IMR-90 (cell line): ENCODE results near the gene TAOK1. TPM values are rescaled to one million over a fixed set of nuclear protein-coding genes. Genes with fewer than 3 reads are reported as not detected.

Source experiments
- ATAC-seq: fragments of 200-7000 bp; cut with Tn5 transposase; 2 replicates; pipeline ENCODE4 v1.9.1; 2020; ENCODE audit warnings: low read depth, mild to moderate bottlenecking, moderate library complexity
- BruUV-seq: library from RNA; stranded (reverse); fragments of 400-500 nt; replicated peaks from 2 replicates; lab custom pipeline; 2021; lab: Mats Ljungman, UMichigan
- CTCF ChIA-PET: fragments of 300-600 bp; formaldehyde crosslinking; extraction: SDS; loops from one replicate; lab custom pipeline; 2021; ENCODE audit warnings: antibody characterized with exemption; lab: Yijun Ruan, JAX
- POLR2A ChIA-PET: fragments of 300-600 bp; sonication (Branson Sonifier 250); formaldehyde crosslinking; loops from one replicate; lab custom pipeline; 2022; ENCODE audit warnings: antibody characterized with exemption; ENCODE audit not compliant: unreplicated experiment; lab: Charles Lee
- DNase-seq: peaks from one replicate; pipeline ENCODE4 v3.0.0; 2013
- H2AFZ ChIP-seq: replicated peaks from 2 replicates; pipeline ENCODE3; 2013; ENCODE audit warnings: low read length, mild to moderate bottlenecking; ENCODE audit not compliant: poor library complexity
- H2AK5ac ChIP-seq: 2 replicates; pipeline ENCODE4 v1.6.1; 2013; ENCODE audit warnings: low read depth, low read length, inconsistent platforms
- H2AK9ac ChIP-seq: replicated peaks from 2 replicates; pipeline ENCODE3; 2013; ENCODE audit warnings: mild to moderate bottlenecking, low read depth, low read length, moderate library complexity; ENCODE audit not compliant: poor library complexity
- H2BK120ac ChIP-seq: 2 replicates; pipeline ENCODE4 v1.6.1; 2013; ENCODE audit warnings: low read depth, low read length, inconsistent platforms
- H2BK15ac ChIP-seq: 3 replicates; pipeline ENCODE4 v1.6.1; 2013; ENCODE audit warnings: low read depth, low read length, inconsistent platforms
- H2BK20ac ChIP-seq: 2 replicates; pipeline ENCODE4 v1.6.1; 2013; ENCODE audit warnings: low read depth, mild to moderate bottlenecking, inconsistent platforms, low read length, moderate library complexity
- H2BK5ac ChIP-seq: 2 replicates; pipeline ENCODE4 v1.6.1; 2013; ENCODE audit warnings: mild to moderate bottlenecking, low read depth, low read length, inconsistent platforms; ENCODE audit not compliant: poor library complexity, severe bottlenecking
- H3K14ac ChIP-seq: replicated peaks from 2 replicates; pipeline ENCODE4 v1.6.1; 2013; ENCODE audit warnings: low read depth, low read length, inconsistent platforms
- H3K18ac ChIP-seq: 2 replicates; pipeline ENCODE4 v1.6.1; 2013; ENCODE audit warnings: low read depth, low read length, control low read depth
- H3K23ac ChIP-seq: 2 replicates; pipeline ENCODE4 v1.6.1; 2013; ENCODE audit warnings: low read depth, low read length, inconsistent platforms
- H3K27ac ChIP-seq: 2 replicates; pipeline ENCODE4 v1.5.1; 2013; ENCODE audit warnings: mild to moderate bottlenecking, control low read depth, low read length; ENCODE audit not compliant: insufficient read depth
- H3K27me3 ChIP-seq: 2 replicates; pipeline ENCODE4 v1.6.1; 2013; ENCODE audit warnings: low read length; ENCODE audit not compliant: control insufficient read depth, insufficient read depth
- H3K36me3 ChIP-seq: 2 replicates; pipeline ENCODE4 v1.6.1; 2013; ENCODE audit warnings: low read length, mixed read lengths; ENCODE audit not compliant: control insufficient read depth, insufficient read depth
- H3K4ac ChIP-seq: 2 replicates; pipeline ENCODE4 v1.6.1; 2013; ENCODE audit warnings: low read depth, low read length, inconsistent platforms
- H3K4me1 ChIP-seq: 2 replicates; pipeline ENCODE4 v1.6.1; 2013; ENCODE audit warnings: low read length, mixed read lengths; ENCODE audit not compliant: control insufficient read depth, insufficient read depth
- H3K4me2 ChIP-seq: 2 replicates; pipeline ENCODE4 v1.6.1; 2013; ENCODE audit warnings: low read depth, mild to moderate bottlenecking, control low read depth, low read length, moderate library complexity
- H3K4me3 ChIP-seq: 2 replicates; pipeline ENCODE4 v1.5.1; 2013; ENCODE audit warnings: low read depth, mild to moderate bottlenecking, control low read depth, low read length, moderate library complexity; ENCODE audit not compliant: insufficient read depth
- H3K56ac ChIP-seq: 2 replicates; pipeline ENCODE4 v1.6.1; 2013; ENCODE audit warnings: low read length, inconsistent platforms; ENCODE audit not compliant: insufficient read depth; ENCODE audit errors: extremely low read depth
- H3K79me1 ChIP-seq, 2 experiments: 2 replicates each; pipeline ENCODE4 v1.6.1; 2013; ENCODE audit warnings: low read length in 2 of 2, inconsistent platforms in 1 of 2, low read depth in 1 of 2
- H3K9ac ChIP-seq: 2 replicates; pipeline ENCODE4 v1.6.1; 2013; ENCODE audit warnings: low read depth, low read length, control low read depth
- H3K9me1 ChIP-seq: 2 replicates; pipeline ENCODE4 v1.6.1; 2013; ENCODE audit warnings: low read length, inconsistent platforms; ENCODE audit not compliant: insufficient read depth
- H3K9me3 ChIP-seq: 2 replicates; pipeline ENCODE4 v1.6.1; 2013; ENCODE audit warnings: low read length; ENCODE audit not compliant: control insufficient read depth, insufficient read depth
- H4K20me1 ChIP-seq: 2 replicates; pipeline ENCODE4 v1.6.1; 2013; ENCODE audit warnings: low read length, inconsistent platforms; ENCODE audit not compliant: insufficient read depth
- H4K5ac ChIP-seq: 2 replicates; pipeline ENCODE4 v1.6.1; 2013; ENCODE audit warnings: mild to moderate bottlenecking, low read depth, low read length, control low read depth
- H4K8ac ChIP-seq, 2 experiments: 2 replicates each; pipeline ENCODE4 v1.6.1; 2013; ENCODE audit warnings: low read depth in 2 of 2, low read length in 2 of 2, control low read depth in 1 of 2, inconsistent platforms in 1 of 2
- H4K91ac ChIP-seq: 2 replicates; pipeline ENCODE4 v1.6.1; 2013; ENCODE audit warnings: low read depth, low read length, inconsistent platforms; ENCODE audit not compliant: insufficient read depth
- BHLHE40 ChIP-seq: fragments of 150-350 bp; IDR thresholded peaks from 2 replicates; pipeline ENCODE4 v1.6.1; 2016; ENCODE audit warnings: mild to moderate bottlenecking, low read depth, low read length
- CEBPB ChIP-seq: IDR thresholded peaks from 2 replicates; pipeline ENCODE4 v1.6.1; 2012; ENCODE audit warnings: low read depth, low read length, improper control_type of control experiment
- CHD1 ChIP-seq: IDR thresholded peaks from 2 replicates; pipeline ENCODE4 v1.6.1; 2012; ENCODE audit warnings: low read depth, low read length, improper control_type of control experiment
- CTCF ChIP-seq: conservative IDR thresholded peaks from 2 replicates; pipeline ENCODE4 v1.5.1; 2012; ENCODE audit warnings: mild to moderate bottlenecking, low read depth, low read length, improper control_type of control experiment
- ELK1 ChIP-seq: fragments of 150-350 bp; IDR thresholded peaks from 2 replicates; pipeline ENCODE4 v1.6.1; 2016; ENCODE audit warnings: low read depth, mild to moderate bottlenecking, low read length, moderate library complexity, borderline replicate concordance
- FOS ChIP-seq: fragments of 150-350 bp; IDR thresholded peaks from 2 replicates; pipeline ENCODE4 v1.6.1; 2016; ENCODE audit warnings: low read depth, low read length
- MAFK ChIP-seq: IDR thresholded peaks from 2 replicates; pipeline ENCODE4 v1.6.1; 2012; ENCODE audit warnings: low read depth, low read length, improper control_type of control experiment
- MAZ ChIP-seq: IDR thresholded peaks from 2 replicates; pipeline ENCODE4 v1.6.1; 2012; ENCODE audit warnings: low read depth, mild to moderate bottlenecking, low read length, improper control_type of control experiment, moderate library complexity, borderline replicate concordance
- MXI1 ChIP-seq: IDR thresholded peaks from 2 replicates; pipeline ENCODE4 v1.6.1; 2012; ENCODE audit warnings: low read depth, mild to moderate bottlenecking, low read length, moderate library complexity, borderline replicate concordance
- NFE2L2 ChIP-seq: fragments of 150-350 bp; IDR thresholded peaks from 2 replicates; pipeline ENCODE4 v1.6.1; 2016; ENCODE audit warnings: low read depth, mild to moderate bottlenecking, low read length
- POLR2A ChIP-seq: IDR thresholded peaks from 2 replicates; pipeline ENCODE4 v1.6.1; 2012; ENCODE audit warnings: mild to moderate bottlenecking, low read depth, low read length
- RAD21 ChIP-seq: IDR thresholded peaks from 2 replicates; pipeline ENCODE4 v1.6.1; 2012; ENCODE audit warnings: low read length, improper control_type of control experiment
- RCOR1 ChIP-seq: IDR thresholded peaks from 2 replicates; pipeline ENCODE4 v1.6.1; 2012; ENCODE audit warnings: mild to moderate bottlenecking, low read length, improper control_type of control experiment; ENCODE audit not compliant: insufficient replicate concordance
- RFX5 ChIP-seq: IDR thresholded peaks from 2 replicates; pipeline ENCODE4 v1.8.0; 2012; ENCODE audit warnings: low read depth, mild to moderate bottlenecking, low read length, moderate library complexity
- SMC3 ChIP-seq: fragments of 150-350 bp; IDR thresholded peaks from 2 replicates; pipeline ENCODE4 v1.6.1; 2016; ENCODE audit warnings: low read depth, mild to moderate bottlenecking, antibody characterized with exemption, low read length, moderate library complexity
- USF2 ChIP-seq: fragments of 150-350 bp; IDR thresholded peaks from 2 replicates; pipeline ENCODE4 v1.6.1; 2017; ENCODE audit warnings: mild to moderate bottlenecking, antibody characterized with exemption, low read length, low read depth
- WGBS, 2 experiments: methylation state at CpG; one replicate each; pipeline versions ENCODE4 v1.1.5 to v1.1.7; 2013; ENCODE audit warnings: missing lambda C conversion rate in 2 of 2; ENCODE audit not compliant: insufficient read length in 1 of 2; ENCODE audit errors: extremely low coverage in 2 of 2; 5-methylcytosine and 5-hydroxymethylcytosine counted together
- dilution Hi-C: fragments of 300-500 bp; cut with HindIII; formaldehyde crosslinking; loops from one replicate; pipeline ENCODE4 v1.14.3; 2018; ENCODE audit warnings: low sequenced_read_pairs; ENCODE audit not compliant: unreplicated experiment
- in situ Hi-C: fragments of 300-500 bp; cut with MboI; formaldehyde crosslinking; loops from 3 replicates; pipeline ENCODE4 v1.14.3; 2019; ENCODE audit warnings: low sequenced_read_pairs, inconsistent platforms, mixed read lengths
- intact Hi-C: fragments of 100-400 bp; cut with micrococcal nuclease; formaldehyde crosslinking; loops from 2 replicates; pipeline ENCODE4 v1.10.0; 2022
- polyA plus RNA-seq, 3 experiments: library from polyadenylated mRNA; depleted of rRNA; stranded (reverse); fragments of >200 nt; gene quantifications; 2 replicates each; pipeline ENCODE4 v1.2.3, GENCODE V29; 2012; ENCODE audit warnings: low replicate concordance in 1 of 3
- total RNA-seq: library from RNA; depleted of rRNA; stranded (reverse); fragments of >200 nt; gene quantifications from 2 replicates; pipeline ENCODE4 v1.2.3, GENCODE V29; 2012

TAOK1 gene
- total and polyA plus RNA-seq, 2 of the 4 experiments (the other 2 are of a cell fraction), result 9.8 to 91.8 TPM

- no peak for DNase-seq
- dilution Hi-C loops, result no loop called here
- no peak overlapping the region for H3K4me3 ChIP-seq
- H3K27me3 ChIP-seq, result no peaks in the 10 kb centered on the region
- peaks cover 31% of the 10 kb centered on the region; the same call in 1 of the 2 replicates for H4K20me1 ChIP-seq
- H3K9ac ChIP-seq, result no peak overlapping the region
- no peak overlapping the region for H2BK120ac ChIP-seq
- H4K91ac ChIP-seq, result no peak overlapping the region
- intact Hi-C loops, result no loop called here
- H3K36me3 ChIP-seq, result no peaks in the 10 kb centered on the region
- TF ChIP-seq CHD1, result no peak
- TF ChIP-seq FOS, result no peak
- no peak for TF ChIP-seq SMC3
- no peak for TF ChIP-seq BHLHE40
- TF ChIP-seq POLR2A, result no peak
- no peak for TF ChIP-seq CTCF
- TF ChIP-seq RAD21, result no peak
- no peak for TF ChIP-seq MAZ
- TF ChIP-seq RCOR1, result no peak
- TF ChIP-seq ELK1, result no peak
- TF ChIP-seq MXI1, result no peak
- no peak for TF ChIP-seq MAFK
- TF ChIP-seq USF2, result no peak
- no peak for TF ChIP-seq RFX5
- TF ChIP-seq NFE2L2, result no peak
- TF ChIP-seq CEBPB, result no peak
- CTCF ChIA-PET, result no interaction called here
- in situ Hi-C loops, result no loop called here
- no peak overlapping the region for H3K27ac ChIP-seq
- no peak overlapping the region for H2AK9ac ChIP-seq
- H3K4me2 ChIP-seq, result no peak overlapping the region
- H3K4ac ChIP-seq, result no peak overlapping the region
- BruUV-seq, result no TSS peak
- WGBS, 2 experiments, result no CpG with 5 or more reads among the region's 9 CpGs
- H3K56ac ChIP-seq, result no peak overlapping the region
- H2BK5ac ChIP-seq, result no peak overlapping the region
- H3K9me1 ChIP-seq, result 0 out of 2 replicates have a peak, but pooled peaks cover 2% of the 10 kb centered on the region
- H2BK20ac ChIP-seq, result no peak overlapping the region
- no peak overlapping the region for H3K23ac ChIP-seq
- POLR2A ChIA-PET, result no interaction called here
- no peaks in the 10 kb centered on the region for H3K9me3 ChIP-seq
- no peaks in the 10 kb centered on the region for H3K4me1 ChIP-seq
- H2AK5ac ChIP-seq, result no peak overlapping the region
- no peak overlapping the region for H4K8ac ChIP-seq
- no peak overlapping the region for H3K14ac ChIP-seq
- peaks cover 0 to 7% of the 10 kb centered on the region in 2 experiments; a peak in 1 of 4 replicates for H3K79me1 ChIP-seq
- no peak overlapping the region for H2BK15ac ChIP-seq
- no peak overlapping the region for H2AFZ ChIP-seq
- H3K18ac ChIP-seq, result no peak overlapping the region
- no peak overlapping the region for H4K5ac ChIP-seq
- ATAC-seq, result no peak
Measured at GRCh38 chr17:29388937-29389336, 1.2 kb upstream of the TAOK1 start.
